ENCODE measurements around the gene ESYT2. TPM values are rescaled to one million over a fixed set of nuclear protein-coding genes. Genes with fewer than 3 reads are reported as not detected.
"Not testable (repeated sequence)": the region's sequence is repeated elsewhere in the genome, so short reads cannot be mapped to it uniquely, and the experiment has no call there.

ESYT2 gene
- total RNA-seq, 1 donor from 2014 or later, result 87.8 TPM

DNA sequence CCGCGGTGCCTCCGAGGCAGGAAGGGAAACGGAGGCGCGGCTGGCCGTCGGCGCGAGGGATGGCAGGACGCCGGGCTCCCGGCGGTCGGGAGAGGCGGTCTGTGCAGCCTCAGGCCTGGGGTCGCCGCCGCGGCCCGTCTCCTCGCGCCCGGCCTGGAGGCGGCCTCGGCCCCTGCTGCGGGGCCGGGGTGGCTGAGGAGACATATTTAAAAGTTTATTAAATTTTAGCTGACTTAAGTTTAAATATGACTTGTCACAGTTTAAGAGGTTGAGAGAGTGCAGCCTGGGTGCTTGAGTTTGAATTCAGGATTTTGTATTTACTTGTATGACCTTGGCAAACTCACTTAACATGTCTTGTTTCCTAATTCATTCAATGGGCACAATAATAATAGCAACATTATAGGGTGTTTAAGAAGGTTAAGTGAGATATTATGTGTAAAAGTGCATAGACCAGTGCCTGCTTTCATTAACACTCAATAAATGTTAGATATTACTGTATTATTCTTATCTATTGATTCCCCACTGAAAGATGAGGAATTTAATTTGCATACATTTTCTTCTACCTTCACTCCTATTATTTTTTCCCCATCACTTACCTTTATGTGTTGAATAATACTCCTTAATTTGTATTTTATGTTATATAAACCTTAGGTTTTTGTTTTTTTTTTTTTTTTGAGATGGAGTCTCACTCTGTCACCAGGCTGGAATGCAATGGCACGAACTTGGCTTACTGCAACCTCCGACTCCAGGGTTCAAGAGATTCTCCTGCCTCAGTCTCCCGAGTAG, 27.8 kb upstream of the ESYT2 start:
- intact Hi-C loops (cut with micrococcal nuclease), result loop anchor here (1.0 to 2.0 kb wide), 4 partner anchors 10 to 153 kb away; partner anchors contain the start of genes ESYT2 and NCAPG2

DNA sequence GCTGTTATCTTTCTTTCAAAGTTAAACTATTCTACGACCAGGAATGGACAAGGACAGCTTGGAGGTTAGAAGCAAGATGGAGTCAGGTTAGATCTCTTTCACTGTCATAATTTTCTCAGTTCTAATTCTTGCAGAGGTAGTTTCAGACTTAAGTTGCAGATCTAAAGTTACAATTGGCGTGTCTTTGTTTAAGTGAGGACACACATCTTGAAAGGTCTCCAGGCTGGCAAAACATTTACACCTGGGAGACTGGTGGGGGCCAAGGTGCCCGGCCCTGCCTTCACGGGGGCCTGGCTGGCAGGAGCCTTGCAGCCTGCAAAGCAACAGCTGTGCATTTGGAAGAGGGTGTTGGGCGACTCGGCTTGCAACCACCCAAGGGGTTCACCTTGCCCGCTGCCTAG, 25.4 kb upstream of the ESYT2 start:
- intact Hi-C loops (cut with micrococcal nuclease), result no loop called here

- intact Hi-C loops (cut with micrococcal nuclease), result no loop called here
Observed at GRCh38 chr7:158850545-158851102, 21.3 kb upstream of the ESYT2 start.

DNA sequence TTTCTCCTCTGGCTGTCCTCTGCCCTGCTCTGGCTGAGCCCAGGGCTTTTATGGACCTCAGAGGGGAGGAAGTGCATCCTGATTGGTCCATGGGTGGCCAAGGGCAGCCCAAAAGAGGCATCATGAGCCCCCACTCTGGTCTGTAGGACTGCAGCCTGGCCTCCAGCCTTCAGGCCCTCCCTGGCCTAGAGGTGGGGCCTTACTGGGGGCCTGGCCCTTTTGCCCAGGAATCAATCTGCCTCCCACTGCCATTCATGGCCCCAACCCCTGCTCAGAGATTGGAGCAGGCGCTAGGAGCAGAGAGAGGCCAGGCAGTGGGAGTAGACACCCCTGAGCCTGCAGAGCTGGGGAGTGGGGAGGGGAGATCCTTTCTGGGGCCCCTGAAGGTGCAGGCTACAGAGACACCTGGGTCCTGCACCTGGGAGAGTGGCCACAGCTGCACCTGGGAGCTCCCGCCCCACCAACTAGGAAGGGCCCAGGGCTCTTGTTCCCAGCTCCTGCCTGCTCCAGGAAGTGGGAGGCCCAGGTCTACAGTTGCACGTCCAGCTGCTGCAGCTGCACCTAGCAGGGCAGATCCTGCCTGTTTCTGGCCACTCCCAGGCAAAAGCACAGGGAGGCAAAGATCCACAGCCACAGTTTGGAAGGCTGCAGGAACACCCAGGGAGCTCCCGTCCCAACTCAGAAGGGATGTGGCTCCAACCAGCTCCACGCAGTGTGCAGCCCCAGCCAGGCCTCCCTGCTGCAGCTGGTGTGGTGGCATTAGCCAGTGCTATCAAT, 20.6 kb upstream of the ESYT2 start:
- intact Hi-C loops (cut with micrococcal nuclease), result no loop called here

DNA sequence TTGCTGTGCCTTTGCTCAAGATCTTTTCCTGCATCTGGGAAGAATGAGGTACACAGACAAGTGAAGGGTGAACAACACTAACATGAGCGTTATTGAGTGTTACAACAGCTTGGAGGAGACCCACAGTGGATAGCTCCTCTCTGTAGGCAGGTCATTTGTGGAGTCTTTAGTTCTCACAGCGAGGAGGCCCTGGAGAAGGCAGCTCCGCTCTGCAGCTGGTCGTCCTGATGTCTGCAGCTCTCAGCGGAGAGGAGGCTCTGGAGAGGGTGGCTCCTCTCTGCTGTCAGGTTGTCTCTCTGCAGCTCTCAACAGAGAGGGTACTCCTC, 20.1 kb upstream of the ESYT2 start:
- intact Hi-C loops (cut with micrococcal nuclease), result no loop called here

DNA sequence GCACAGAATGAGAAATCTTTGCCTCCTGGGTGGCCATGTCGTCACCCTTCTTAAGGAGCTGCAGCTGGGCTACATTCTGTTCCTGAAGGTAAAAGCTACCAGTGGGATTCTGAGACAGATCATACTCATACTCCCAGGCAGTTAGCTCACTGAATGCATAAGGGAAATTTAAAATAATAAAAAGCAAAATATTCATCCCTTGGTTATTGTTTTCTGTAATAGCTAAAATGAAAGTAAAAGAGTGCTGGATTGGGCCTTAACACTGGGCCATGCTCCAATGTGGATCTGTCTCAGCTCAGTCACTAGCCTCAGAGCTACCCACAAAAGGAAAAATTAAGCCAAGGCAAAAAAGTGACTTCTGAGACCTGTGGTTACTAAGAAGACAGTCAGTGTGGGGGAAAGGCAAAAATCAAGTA, 18.1 kb upstream of the ESYT2 start:
- intact Hi-C loops (cut with micrococcal nuclease), result loop anchor here (1.0 to 2.0 kb wide), 2 partner anchors 9 to 17 kb away; partner anchors contain the start of gene DYNC2I1

DNA sequence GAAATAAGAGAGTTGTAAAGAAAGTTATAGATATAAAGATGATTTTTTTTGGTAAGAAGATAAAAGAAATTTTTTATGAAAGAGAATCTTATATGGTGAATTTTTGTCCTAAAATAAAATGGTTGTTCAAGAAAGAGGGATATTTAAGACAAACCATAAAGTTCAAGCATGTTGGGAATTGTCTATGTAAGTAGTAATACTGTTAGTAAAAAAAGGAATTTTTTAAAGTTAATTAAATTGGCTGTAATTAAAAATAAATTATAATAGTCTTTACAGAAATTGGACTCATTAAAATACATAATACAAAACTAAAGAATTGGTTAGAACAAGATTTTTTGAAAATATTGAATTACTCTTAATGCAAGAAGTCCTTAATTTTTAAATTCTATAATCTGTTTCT, 17.0 kb upstream of the ESYT2 start:
- intact Hi-C loops (cut with micrococcal nuclease), result loop anchor here (2.0 kb wide), 1 partner anchor 16 kb away; no protein-coding TSS in a partner anchor

GRCh38 chr7:158843771-158844170, 14.5 kb upstream of the ESYT2 start:
- intact Hi-C loops (cut with micrococcal nuclease), result no loop called here

DNA sequence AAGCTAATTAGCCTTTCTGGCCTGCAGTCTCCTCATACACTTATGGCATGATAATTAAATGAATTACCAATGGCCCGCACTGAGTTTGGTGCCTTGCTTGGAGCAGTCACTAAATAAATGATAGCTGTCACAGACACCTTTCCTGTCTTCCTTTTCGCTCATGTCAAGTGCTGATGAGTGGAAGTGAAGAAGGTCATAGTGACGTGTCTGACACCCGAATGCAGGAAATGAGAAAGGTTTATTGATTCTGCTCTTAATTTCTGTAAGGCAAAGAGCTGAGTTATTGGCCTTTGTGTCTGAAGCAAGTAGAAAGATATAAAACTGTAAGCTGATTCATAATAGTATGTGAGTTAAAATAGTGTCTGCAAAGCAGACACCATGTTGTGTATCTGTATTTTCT, 13.2 kb upstream of the ESYT2 start:
- intact Hi-C loops (cut with micrococcal nuclease), result no loop called here

- intact Hi-C loops (cut with micrococcal nuclease), result no loop called here
Observed at GRCh38 chr7:158840604-158841003, 11.3 kb upstream of the ESYT2 start.

- intact Hi-C loops (cut with micrococcal nuclease), result not testable (repeated sequence)
Observed at GRCh38 chr7:158839177-158839576, 9.9 kb upstream of the ESYT2 start.

DNA sequence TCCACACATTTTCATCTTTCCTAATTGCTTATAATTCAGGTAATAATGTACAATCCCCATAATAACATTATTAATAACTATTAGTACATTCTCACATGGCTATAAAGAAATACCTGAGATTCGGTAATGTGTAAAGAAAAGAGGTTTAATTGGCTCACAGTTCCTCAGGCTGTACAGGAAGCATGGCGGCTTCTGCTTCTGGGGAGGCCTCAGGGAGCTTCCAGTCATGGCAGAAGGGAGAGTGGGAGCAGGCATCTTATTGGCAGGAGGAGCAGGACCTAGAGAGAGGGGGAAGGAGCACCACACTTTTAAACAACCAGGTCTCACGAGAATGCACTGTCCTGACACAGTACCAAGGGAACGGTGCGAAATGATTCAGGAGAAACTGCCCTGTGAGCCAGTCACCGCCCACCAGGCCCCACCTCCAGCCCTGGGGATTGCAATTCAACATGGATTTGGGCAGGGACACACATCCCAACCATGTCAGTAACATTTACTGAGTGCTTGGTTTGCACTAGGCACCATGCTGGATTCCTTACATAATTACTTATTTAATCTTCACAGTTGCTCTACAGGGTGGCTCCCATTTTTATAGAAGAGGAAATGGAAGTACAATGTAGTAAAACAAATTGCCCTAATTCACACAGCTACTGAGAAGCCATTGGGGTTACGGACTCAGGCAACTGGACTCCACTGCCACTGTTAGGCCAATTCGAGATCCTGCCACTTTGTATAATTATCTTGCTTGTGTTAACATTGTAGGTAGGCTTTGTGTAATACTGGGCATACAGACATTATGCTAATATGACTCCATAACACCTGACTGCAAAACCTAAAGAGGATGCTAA, 8.7 kb upstream of the ESYT2 start:
- intact Hi-C loops (cut with micrococcal nuclease), result no loop called here

GRCh38 chr7:158836692-158837091, 7.4 kb upstream of the ESYT2 start:
- intact Hi-C loops (cut with micrococcal nuclease), result no loop called here

DNA sequence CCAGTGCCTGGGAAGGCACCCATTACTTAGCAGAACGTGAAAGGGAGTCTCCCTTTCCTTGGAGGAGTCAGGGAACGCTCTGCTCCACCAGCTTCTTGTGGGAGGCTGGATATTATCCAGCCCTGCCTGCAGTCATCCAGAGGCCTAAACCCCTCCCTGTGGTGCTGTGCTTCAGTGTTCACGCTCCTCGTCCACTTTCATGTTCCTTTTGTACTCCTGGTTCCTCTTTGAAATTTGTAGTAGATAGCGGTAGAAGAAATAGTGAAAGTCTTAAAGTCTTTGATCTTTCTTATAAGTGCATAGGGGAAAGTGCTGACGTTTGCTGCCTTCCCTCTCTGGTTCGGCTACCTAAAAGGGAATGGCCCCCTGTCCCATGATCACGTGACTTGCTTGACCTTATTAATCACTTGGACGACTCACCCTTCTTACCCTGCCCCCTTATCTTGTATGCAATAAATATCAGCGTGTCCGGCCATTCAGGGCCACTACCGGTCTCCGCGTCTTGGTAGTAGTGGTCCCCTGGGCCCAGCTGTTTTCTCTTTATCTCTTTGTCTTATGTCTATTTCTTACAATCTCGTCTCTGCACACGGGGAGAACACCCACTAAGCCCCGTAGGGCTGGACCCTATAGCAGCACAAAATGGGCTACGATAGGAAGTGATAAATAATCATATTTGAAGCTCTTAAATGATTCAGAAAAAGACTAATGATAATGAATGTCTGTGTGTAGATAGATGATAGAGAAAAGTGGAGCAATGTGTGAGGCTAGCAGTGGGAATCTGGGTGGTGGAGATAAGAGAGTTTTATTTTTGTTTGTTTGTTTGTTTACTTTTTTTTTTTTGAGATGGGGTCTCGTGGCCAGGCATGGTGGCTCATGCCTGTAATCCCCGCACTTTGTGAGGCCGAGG, 5.8 kb upstream of the ESYT2 start:
- intact Hi-C loops (cut with micrococcal nuclease), result no loop called here

DNA sequence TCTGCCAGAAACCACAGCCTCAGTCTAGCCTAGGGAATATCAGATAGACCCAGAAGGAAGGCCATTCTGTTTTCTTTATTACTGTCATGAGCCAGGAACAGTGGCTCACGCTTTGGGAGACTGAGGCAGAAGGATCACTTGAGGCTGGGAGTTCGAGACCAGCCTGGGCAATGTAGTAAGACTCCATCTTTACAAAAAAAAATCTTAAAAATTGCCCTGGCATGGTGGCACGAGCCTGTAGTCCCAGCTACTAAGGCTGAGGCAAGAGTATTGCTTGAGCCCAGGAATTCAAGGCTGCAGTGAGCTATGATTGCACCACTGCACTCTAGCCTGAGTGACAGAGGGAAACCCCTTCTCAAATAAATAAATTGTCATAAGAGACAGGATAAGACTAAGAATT, 3.7 kb upstream of the ESYT2 start:
- intact Hi-C loops (cut with micrococcal nuclease), result no loop called here

DNA sequence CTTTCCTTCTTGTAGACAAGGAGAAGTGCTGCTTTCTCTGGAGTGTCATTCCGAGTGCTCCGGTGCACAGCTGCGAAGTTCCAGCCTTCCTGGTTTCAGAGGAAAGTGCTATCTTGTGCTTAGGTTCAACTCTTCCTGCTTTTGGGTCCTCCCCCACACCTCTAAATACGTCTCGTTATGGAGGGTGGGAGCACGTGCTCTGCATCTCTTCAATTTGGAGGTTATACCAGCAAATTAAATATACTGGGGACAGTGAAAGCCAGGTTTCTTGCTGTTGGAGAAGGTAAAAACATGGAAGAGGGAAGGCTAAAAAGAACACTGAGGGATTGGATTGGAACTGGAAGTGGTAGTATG, 2.4 kb upstream of the ESYT2 start:
- intact Hi-C loops (cut with micrococcal nuclease), result loop anchor here (2.0 kb wide), 1 partner anchor 15 kb away; no protein-coding TSS in a partner anchor

DNA sequence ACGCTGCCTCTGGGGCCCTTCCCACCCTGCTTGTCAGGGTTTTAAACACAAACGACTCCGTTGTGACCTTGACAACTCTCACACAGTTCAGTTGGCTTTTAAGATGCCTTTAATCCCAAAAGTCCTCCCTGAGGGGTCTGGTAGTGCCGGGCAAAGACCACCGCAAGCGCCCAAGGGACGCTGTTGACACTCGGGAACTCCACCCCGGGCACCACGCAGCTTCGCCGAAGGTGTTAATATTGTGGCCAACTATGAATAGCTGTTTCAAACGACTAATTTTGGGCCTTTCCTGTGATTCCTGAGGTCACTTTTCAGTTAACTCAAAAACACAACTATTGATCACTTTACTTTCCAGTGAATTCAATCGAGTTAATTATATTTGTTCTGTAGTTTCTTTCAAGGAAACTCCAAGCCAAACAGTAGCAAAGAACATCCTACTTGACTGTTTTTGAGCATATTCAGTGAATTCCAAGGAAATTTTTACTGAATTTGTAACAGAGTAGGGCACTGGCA, 958 bp upstream of the ESYT2 start:
- intact Hi-C loops (cut with micrococcal nuclease), result loop anchor here (2.0 kb wide), 1 partner anchor 17 kb away; no protein-coding TSS in a partner anchor

- intact Hi-C loops (cut with micrococcal nuclease), result loop anchor here (1.0 to 2.0 kb wide), 5 partner anchors 11 to 125 kb away; partner anchors contain the start of genes DYNC2I1 and NCAPG2
Observed at GRCh38 chr7:158829021-158829341, 328 bp downstream of the ESYT2 start.

GRCh38 chr7:158828133-158829020, 932 bp downstream of the ESYT2 start:
- intact Hi-C loops (cut with micrococcal nuclease), result loop anchor here (1.0 to 2.0 kb wide), 5 partner anchors 10 to 124 kb away; partner anchors contain the start of genes DYNC2I1 and NCAPG2
